C4-2B (cell line): ENCODE results near the gene MAPK7.

Experiments
- CTCF ChIP-seq: fragments of 450-650 bp; conservative IDR thresholded peaks from 2 replicates; pipeline ENCODE4 v1.5.1; 2017; ENCODE audit warnings: mild to moderate bottlenecking
- ZFX ChIP-seq: fragments of 450-650 bp; IDR thresholded peaks from 2 replicates; pipeline ENCODE4 v1.6.1; 2017

- no peak for TF ChIP-seq CTCF
- TF ChIP-seq ZFX, result no peak
Measured at GRCh38 chr17:19386051-19386929, 8.0 kb downstream of the MAPK7 start.
